NCI-H345 (cell line): ENCODE data around the gene CCNL2.

Source experiments
- DNase-seq: peaks from one replicate; lab custom pipeline; 2025; lab: John Stamatoyannopoulos, UW

Gene CCNL2

GRCh38 chr1:1341549-1342021 is 57.5 kb downstream of the CCNL2 start:
- no peak for DNase-seq

- DNase-seq, result no peak
Observed at GRCh38 chr1:1340791-1341548, 58.2 kb downstream of the CCNL2 start.

DNA sequence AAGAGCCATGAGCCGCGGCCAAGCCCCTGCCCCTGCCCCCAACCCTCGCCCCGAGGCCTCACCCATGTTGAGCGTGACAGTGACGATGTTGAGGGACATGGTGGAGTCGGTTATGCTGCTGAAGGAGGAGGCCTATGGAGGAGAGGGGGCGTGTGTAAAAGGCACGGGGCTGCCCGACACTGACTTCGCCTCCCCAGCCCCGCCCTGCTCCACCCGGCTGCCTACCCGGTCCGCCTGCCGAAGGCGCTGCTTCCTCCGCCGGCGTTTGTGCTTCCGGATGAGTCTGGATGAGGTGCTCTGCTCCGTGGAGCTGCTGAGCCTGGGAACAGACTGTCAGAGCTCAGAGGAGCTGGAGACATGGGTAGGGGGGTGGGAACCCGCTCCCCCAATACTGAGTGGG is 59.0 kb downstream of the CCNL2 start:
- DNase-seq, result no peak

GRCh38 chr1:1338278-1338677 is 60.9 kb downstream of the CCNL2 start:
- DNase-seq, result no peak

DNA sequence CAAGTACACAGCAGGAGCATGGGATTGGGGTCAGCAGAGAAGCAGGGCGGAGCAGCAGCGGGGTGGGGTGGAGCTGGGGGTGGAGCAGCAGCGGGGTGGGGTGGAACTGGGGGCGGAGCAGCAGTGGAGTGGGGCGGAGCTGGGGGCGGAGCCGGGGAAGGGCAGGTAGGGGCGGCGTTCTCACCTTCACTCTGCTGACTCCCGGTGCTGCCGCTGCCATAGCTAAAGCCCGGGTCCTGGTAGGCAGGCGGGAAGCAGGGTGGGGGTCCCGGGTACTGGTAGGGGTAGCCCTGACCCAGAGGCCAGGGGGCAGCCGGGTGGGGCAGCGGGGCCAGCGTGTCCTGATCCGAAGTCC is 61.4 kb downstream of the CCNL2 start:
- no peak for DNase-seq

DNA sequence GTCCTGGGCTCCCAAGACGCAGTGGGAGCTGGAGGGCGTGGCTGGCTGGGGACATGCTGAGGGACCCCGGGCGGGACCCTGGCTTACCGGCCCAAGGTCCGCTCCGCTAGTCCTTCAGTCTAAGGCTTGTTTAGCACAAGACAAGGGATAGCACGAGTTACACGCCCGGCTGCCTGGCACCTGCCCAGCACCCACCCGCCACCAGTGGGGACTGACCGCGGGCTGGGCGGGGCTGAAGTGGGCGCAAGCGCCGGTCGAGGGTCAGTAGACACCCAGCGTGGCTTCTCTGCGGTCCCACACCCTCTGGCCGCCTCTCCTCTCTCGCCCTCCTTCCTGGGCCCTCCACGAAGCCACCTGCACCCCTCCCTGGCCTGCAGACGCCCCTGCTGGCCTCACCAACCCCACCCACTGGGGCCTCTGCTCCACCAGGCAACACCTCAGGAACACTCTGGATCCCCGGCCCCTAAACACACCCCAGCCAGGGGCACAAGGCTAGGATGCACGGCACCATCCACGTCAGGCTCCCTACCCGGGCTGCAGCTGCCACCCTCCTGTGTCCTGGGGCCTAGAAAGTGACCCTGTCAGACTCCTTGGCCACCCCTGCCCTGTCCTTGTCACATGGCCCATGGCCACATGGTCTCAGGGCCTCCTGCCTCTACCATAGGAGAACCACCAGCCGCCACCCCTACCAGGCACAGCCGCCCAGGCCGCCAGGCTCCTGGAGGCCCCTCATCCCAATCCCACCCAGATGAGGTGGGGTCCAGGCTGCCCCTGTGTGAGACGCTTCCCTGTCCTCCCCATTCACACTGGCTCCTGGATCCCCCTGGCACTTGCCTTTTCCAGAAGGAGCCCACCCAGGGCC is 62.0 kb downstream of the CCNL2 start:
- DNase-seq, result no peak

DNA sequence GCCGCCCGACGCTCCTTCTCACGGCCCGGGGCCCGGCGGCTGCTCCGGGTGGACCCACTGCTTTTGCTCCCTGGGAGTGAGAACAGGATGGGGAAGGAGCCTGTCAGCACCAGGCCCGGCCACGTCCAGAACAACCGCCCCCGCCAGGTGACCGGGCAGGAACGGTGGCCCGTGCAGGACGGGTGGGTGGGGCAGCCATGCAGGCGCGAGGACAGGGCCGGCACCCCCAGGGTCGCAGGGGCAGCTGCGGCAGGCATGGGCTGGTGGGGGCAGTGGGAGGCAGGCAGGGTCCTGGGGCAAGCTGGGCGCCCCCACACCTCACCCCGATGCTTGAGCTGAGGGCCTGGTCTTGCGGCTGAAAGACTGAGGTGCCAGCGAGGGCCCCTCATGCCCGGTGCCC is 62.7 kb downstream of the CCNL2 start:
- no peak for DNase-seq

- DNase-seq, result no peak
Observed at GRCh38 chr1:1335792-1336248, 63.3 kb downstream of the CCNL2 start.
